HCT116 (cell line): Measurements from ENCODE around the gene KIF1A. TPM values are rescaled to one million over a fixed set of nuclear protein-coding genes. Genes with fewer than 3 reads are reported as not detected.

Experiments
- ATAC-seq: fragments of 200-7000 bp; cut with Tn5 transposase; 2 replicates; pipeline ENCODE4 v1.9.1; 2020; ENCODE audit warnings: mild to moderate bottlenecking, moderate library complexity
- BruUV-seq: library from RNA; stranded (reverse); fragments of 400-500 nt; replicated peaks from 2 replicates; lab custom pipeline; 2021; lab: Mats Ljungman, UMichigan
- CTCF ChIA-PET: fragments of 300-600 bp; sonication (Branson Sonifier 250); formaldehyde crosslinking; loops from one replicate; lab custom pipeline; 2021; ENCODE audit warnings: antibody characterized with exemption; lab: Charles Lee
- POLR2A ChIA-PET: fragments of 300-600, 350-600 bp; sonication (Branson Sonifier 250); formaldehyde crosslinking; loops from one replicate; lab custom pipeline; 2021; ENCODE audit warnings: antibody characterized with exemption; lab: Charles Lee
- RAD21 ChIA-PET, 2 experiments: fragments of 300-600 bp; sonication (Branson Sonifier 250); formaldehyde crosslinking; loops; one replicate each; lab custom pipeline; 2023; ENCODE audit warnings: low total read pairs in 2 of 2; ENCODE audit not compliant: uncharacterized antibody in 2 of 2, unreplicated experiment in 2 of 2, low non-redundant PET in 1 of 2; lab: Charles Lee
- DNase-seq: peaks from one replicate; pipeline ENCODE4 v3.0.0-alpha.2; 2010; ENCODE audit warnings: low read depth, low spot score
- H2AFZ ChIP-seq: fragments of 200-600 bp; shearing (Covaris generic), sonication (generic); 2 replicates; pipeline ENCODE4 v1.6.1; 2017; ENCODE audit warnings: low read depth, mixed run types, mixed read lengths, antibody characterized with exemption, low read length; ENCODE audit not compliant: poor library complexity, severe bottlenecking
- H3K27ac ChIP-seq: 2 replicates; pipeline ENCODE4 v1.5.1; 2012; ENCODE audit warnings: low read depth, low read length
- H3K27me3 ChIP-seq: fragments of 200-600 bp; sonication (generic); 2 replicates; pipeline ENCODE4 v1.6.1; 2016; ENCODE audit warnings: mixed run types, low read length, mixed read lengths; ENCODE audit not compliant: insufficient read depth
- H3K36me3 ChIP-seq, 2 experiments: fragments of 200-500 bp in 1 of 2; fragments of 200-600 bp in 1 of 2; sonication (Bioruptor generic) in 1 of 2; sonication (generic) in 1 of 2; 2 replicates each; pipeline versions ENCODE4 v1.5.1 to v1.6.1; 2014 to 2016; ENCODE audit warnings: low read length in 2 of 2, inconsistent platforms in 1 of 2, mixed read lengths in 1 of 2, mixed run types in 1 of 2; ENCODE audit not compliant: insufficient read depth in 2 of 2, control insufficient read depth in 1 of 2
- H3K4me1 ChIP-seq, 2 experiments: fragments of 200-600 bp in 1 of 2; sonication (generic) in 1 of 2; 2 replicates each; pipeline versions ENCODE4 v1.5.1 to v1.6.1; 2012 to 2017; ENCODE audit warnings: low read length in 2 of 2, inconsistent platforms in 1 of 2, mild to moderate bottlenecking in 1 of 2, mixed read lengths in 1 of 2, mixed run types in 1 of 2, moderate library complexity in 1 of 2; ENCODE audit not compliant: insufficient read depth in 2 of 2, control insufficient read depth in 1 of 2
- H3K4me2 ChIP-seq: fragments of 200-600 bp; sonication (generic); 2 replicates; pipeline ENCODE4 v1.6.1; 2017; ENCODE audit warnings: mixed run types, low read length, mixed read lengths
- H3K4me3 ChIP-seq, 2 experiments: fragments of 200-600 bp in 1 of 2; sonication (generic) in 1 of 2; replicated peaks in 1 of 2; 2 replicates each; pipeline ENCODE4 v1.5.1; 2011 to 2016; ENCODE audit warnings: low read length in 2 of 2, control low read depth in 1 of 2, low read depth in 1 of 2, mild to moderate bottlenecking in 1 of 2, mixed read lengths in 1 of 2, mixed run types in 1 of 2
- H3K79me2 ChIP-seq: fragments of 200-600 bp; sonication (generic); 2 replicates; pipeline ENCODE4 v1.6.1; 2017; ENCODE audit warnings: mild to moderate bottlenecking, mixed run types, low read length, moderate library complexity, mixed read lengths; ENCODE audit not compliant: insufficient read depth
- H3K9ac ChIP-seq: fragments of 200-600 bp; sonication (generic); 2 replicates; pipeline ENCODE4 v1.6.1; 2016; ENCODE audit warnings: low read length, mixed read lengths
- H3K9me2 ChIP-seq: fragments of 200-600 bp; sonication (generic), shearing (Covaris generic); 2 replicates; pipeline ENCODE4 v1.6.1; 2017; ENCODE audit warnings: mixed run types, mild to moderate bottlenecking, moderate library complexity; ENCODE audit not compliant: insufficient read depth
- H3K9me3 ChIP-seq, 2 experiments: fragments of 200-500 bp in 1 of 2; fragments of 200-600 bp in 1 of 2; sonication (Bioruptor generic) in 1 of 2; sonication (generic) in 1 of 2; 2 replicates each; pipeline ENCODE4 v1.6.1; 2014 to 2017; ENCODE audit warnings: low read length in 2 of 2, mixed read lengths in 2 of 2, inconsistent platforms in 1 of 2, low read depth in 1 of 2, mild to moderate bottlenecking in 1 of 2, mixed run types in 1 of 2, moderate library complexity in 1 of 2; ENCODE audit not compliant: control insufficient read depth in 1 of 2, insufficient read depth in 1 of 2
- H4K20me1 ChIP-seq: fragments of 200-600 bp; sonication (generic), shearing (Covaris generic); 2 replicates; pipeline ENCODE4 v1.6.1; 2017; ENCODE audit warnings: mixed run types, mild to moderate bottlenecking, moderate library complexity; ENCODE audit not compliant: insufficient read depth
- ATF3 ChIP-seq: IDR thresholded peaks from 2 replicates; pipeline ENCODE4 v1.6.1; 2012
- CBX3 ChIP-seq: IDR thresholded peaks from 2 replicates; pipeline ENCODE4 v1.6.1; 2012; ENCODE audit warnings: low read depth
- CEBPB ChIP-seq: IDR thresholded peaks from 2 replicates; pipeline ENCODE4 v1.6.1; 2012; ENCODE audit warnings: low read depth
- ELF1 ChIP-seq: IDR thresholded peaks from 2 replicates; pipeline ENCODE4 v1.6.1; 2012; ENCODE audit warnings: low read depth, borderline replicate concordance
- EZH2 ChIP-seq: fragments of 200-600 bp; sonication (generic); IDR thresholded peaks from 2 replicates; pipeline ENCODE4 v1.6.1; 2017; ENCODE audit warnings: antibody characterized with exemption, mixed run types
- EZH2phosphoT487 ChIP-seq: fragments of 200-600 bp; IDR thresholded peaks from 2 replicates; pipeline ENCODE4 v1.6.1; 2018; ENCODE audit warnings: antibody characterized with exemption, borderline replicate concordance
- FOSL1 ChIP-seq: IDR thresholded peaks from 2 replicates; pipeline ENCODE4 v1.6.1; 2012; ENCODE audit warnings: low read depth
- RAD21 ChIP-seq: IDR thresholded peaks from 2 replicates; pipeline ENCODE4 v1.6.1; 2012; ENCODE audit warnings: low read depth, mild to moderate bottlenecking
- SIN3A ChIP-seq: IDR thresholded peaks from 2 replicates; pipeline ENCODE4 v1.6.1; 2012; ENCODE audit warnings: low read depth
- SP1 ChIP-seq: IDR thresholded peaks from 2 replicates; pipeline ENCODE4 v1.6.1; 2012; ENCODE audit warnings: low read depth
- SRF ChIP-seq: IDR thresholded peaks from 2 replicates; pipeline ENCODE4 v1.6.1; 2012; ENCODE audit warnings: low read depth
- YY1 ChIP-seq: IDR thresholded peaks from 2 replicates; pipeline ENCODE4 v1.6.1; 2011; ENCODE audit warnings: low read length, low read depth, moderate library complexity, mild to moderate bottlenecking; ENCODE audit not compliant: insufficient replicate concordance; ENCODE audit errors: extremely low read depth
- ZFX ChIP-seq: fragments of 450-650 bp; IDR thresholded peaks from 2 replicates; pipeline ENCODE4 v1.6.1; 2017
- intact Hi-C: fragments of 100-400 bp; cut with micrococcal nuclease; formaldehyde crosslinking; loops from 2 replicates; pipeline ENCODE4 v1.10.0; 2022
- total RNA-seq: library from RNA; stranded (reverse); gene quantifications from one replicate; pipeline ENCODE4 v1.2.1, GENCODE V29; 2021; ENCODE audit not compliant: unreplicated experiment
- TF ChIP-seq, protein P1 (sequence below), 3 experiments: fragments of 200-600 bp in 1 of 3; sonication (generic) in 1 of 3; IDR thresholded peaks in 2 of 3; conservative IDR thresholded peaks in 1 of 3; 2 replicates each; pipeline ENCODE4 v1.5.1; 2012 to 2017; ENCODE audit warnings: low read depth in 2 of 3, low read length in 2 of 3, antibody characterized with exemption in 1 of 3, borderline replicate concordance in 1 of 3, control low read depth in 1 of 3, mild to moderate bottlenecking in 1 of 3, mixed read lengths in 1 of 3, mixed run types in 1 of 3, moderate library complexity in 1 of 3; ENCODE audit not compliant: insufficient read depth in 1 of 3
- TF ChIP-seq, protein P2 (sequence below): IDR thresholded peaks from 2 replicates; pipeline ENCODE4 v1.6.1; 2012; ENCODE audit warnings: low read depth

Gene KIF1A
- total RNA-seq, 1 experiment from 2014 or later, result 0.27 TPM

DNA sequence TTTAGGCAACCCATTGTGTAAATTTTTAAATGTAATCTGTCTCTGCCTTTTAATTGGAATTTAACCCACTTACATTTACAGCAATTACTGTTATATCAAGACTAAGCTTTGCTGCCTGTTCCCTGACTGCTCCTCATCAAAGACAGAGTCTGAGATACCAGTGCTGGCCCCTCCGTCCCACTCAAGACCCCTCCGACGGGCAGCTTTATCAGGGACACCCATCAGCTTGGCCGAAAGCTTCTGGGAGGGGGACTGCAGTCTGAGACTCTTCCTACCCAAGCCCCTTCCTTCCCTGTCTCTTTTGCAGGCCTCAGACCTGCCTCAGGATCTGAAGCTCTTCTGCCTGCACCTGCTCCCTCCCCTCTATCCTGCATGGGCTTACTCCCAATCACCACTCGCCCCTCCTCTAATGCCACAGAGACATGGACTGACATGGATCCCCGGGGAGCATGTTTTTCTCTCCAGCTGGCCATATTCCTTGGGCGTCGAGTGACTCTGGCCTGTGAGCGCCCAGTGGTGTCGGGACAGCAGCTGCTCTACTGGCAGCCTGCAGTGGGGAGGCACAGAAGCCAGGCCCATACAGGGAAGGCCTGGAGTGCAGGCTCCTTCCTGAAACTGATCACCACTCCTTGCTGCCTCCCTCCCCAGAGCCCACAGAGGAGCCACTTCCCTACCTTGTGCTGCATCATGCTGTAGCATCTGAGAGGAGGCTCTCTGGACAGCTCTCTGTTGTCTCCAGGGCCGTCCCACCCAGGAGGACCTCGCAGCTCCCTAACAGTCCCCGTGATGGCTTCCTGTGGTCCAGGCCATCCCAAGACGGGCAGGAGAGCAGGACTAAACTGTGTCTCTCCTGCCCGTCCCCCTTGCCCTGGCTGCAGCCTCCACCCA lies 3.7 kb upstream of the KIF1A start (continued):
- no peak for TF ChIP-seq EZH2
- TF ChIP-seq ZFX, result no peak
- TF ChIP-seq YY1, result no peak
- TF ChIP-seq RAD21, result no peak
- TF ChIP-seq ATF3, result no peak
- TF ChIP-seq SRF, result no peak
- TF ChIP-seq, protein P1, sequence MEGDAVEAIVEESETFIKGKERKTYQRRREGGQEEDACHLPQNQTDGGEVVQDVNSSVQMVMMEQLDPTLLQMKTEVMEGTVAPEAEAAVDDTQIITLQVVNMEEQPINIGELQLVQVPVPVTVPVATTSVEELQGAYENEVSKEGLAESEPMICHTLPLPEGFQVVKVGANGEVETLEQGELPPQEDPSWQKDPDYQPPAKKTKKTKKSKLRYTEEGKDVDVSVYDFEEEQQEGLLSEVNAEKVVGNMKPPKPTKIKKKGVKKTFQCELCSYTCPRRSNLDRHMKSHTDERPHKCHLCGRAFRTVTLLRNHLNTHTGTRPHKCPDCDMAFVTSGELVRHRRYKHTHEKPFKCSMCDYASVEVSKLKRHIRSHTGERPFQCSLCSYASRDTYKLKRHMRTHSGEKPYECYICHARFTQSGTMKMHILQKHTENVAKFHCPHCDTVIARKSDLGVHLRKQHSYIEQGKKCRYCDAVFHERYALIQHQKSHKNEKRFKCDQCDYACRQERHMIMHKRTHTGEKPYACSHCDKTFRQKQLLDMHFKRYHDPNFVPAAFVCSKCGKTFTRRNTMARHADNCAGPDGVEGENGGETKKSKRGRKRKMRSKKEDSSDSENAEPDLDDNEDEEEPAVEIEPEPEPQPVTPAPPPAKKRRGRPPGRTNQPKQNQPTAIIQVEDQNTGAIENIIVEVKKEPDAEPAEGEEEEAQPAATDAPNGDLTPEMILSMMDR (IDR thresholded peaks at IDR 0.05 in 2 of 3, conservative IDR thresholded peaks at IDR 0.05 in 1 of 3; ENCODE audit: borderline replicate concordance in 1 of 3, insufficient read depth in 1 of 3, low read depth in 2 of 3, low read length in 2 of 3), result no peak
- no peak for TF ChIP-seq CEBPB
- TF ChIP-seq CBX3, result no peak
- TF ChIP-seq SIN3A, result no peak
- no peak for TF ChIP-seq EZH2phosphoT487

DNA sequence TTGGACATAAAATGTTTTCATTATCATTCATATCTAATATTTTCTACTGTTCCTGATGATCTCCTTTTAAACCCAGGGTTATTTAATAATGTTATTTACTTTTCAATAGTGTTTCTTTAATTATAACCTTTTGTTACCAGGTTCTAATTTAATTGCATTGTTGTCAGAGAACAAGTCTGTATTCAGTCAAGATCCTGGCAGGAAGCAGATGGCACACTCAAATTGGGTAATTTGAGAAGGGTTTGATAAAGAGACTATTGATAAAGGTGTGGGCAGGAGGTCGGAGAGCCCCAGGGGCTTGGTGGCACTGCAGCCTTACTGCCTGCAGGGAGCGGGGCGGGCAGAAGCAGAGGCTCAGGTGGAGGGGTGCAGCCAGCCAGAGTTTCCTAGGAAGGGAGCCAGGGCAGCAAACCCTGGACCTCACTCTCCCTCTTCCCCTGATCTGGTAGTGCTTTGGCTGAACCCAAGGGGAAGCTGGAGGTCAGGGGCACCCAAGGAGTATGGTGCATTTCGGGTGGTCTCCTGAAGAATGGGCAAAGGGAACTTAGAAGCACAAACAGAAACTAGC lies 2.3 kb upstream of the KIF1A start:
- H3K9me3 ChIP-seq, result no peaks in the 10 kb centered on the region
- ATAC-seq (no peak), DNase-seq (no peak)
- TF ChIP-seq, protein P2, sequence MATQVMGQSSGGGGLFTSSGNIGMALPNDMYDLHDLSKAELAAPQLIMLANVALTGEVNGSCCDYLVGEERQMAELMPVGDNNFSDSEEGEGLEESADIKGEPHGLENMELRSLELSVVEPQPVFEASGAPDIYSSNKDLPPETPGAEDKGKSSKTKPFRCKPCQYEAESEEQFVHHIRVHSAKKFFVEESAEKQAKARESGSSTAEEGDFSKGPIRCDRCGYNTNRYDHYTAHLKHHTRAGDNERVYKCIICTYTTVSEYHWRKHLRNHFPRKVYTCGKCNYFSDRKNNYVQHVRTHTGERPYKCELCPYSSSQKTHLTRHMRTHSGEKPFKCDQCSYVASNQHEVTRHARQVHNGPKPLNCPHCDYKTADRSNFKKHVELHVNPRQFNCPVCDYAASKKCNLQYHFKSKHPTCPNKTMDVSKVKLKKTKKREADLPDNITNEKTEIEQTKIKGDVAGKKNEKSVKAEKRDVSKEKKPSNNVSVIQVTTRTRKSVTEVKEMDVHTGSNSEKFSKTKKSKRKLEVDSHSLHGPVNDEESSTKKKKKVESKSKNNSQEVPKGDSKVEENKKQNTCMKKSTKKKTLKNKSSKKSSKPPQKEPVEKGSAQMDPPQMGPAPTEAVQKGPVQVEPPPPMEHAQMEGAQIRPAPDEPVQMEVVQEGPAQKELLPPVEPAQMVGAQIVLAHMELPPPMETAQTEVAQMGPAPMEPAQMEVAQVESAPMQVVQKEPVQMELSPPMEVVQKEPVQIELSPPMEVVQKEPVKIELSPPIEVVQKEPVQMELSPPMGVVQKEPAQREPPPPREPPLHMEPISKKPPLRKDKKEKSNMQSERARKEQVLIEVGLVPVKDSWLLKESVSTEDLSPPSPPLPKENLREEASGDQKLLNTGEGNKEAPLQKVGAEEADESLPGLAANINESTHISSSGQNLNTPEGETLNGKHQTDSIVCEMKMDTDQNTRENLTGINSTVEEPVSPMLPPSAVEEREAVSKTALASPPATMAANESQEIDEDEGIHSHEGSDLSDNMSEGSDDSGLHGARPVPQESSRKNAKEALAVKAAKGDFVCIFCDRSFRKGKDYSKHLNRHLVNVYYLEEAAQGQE, result no peak
- TF ChIP-seq CBX3 (no peak), CEBPB (no peak), FOSL1 (no peak), SP1 (no peak), ELF1 (no peak)
- H3K9ac ChIP-seq, result no peak overlapping the region
- intact Hi-C loops, result no loop called here
- no peak overlapping the region for H3K4me3 ChIP-seq
- H4K20me1 ChIP-seq, result no peaks in the 10 kb centered on the region
- no peaks in the 10 kb centered on the region for H3K79me2 ChIP-seq
- H3K27me3 ChIP-seq, result no peaks in the 10 kb centered on the region
- H3K9me2 ChIP-seq, result no peaks in the 10 kb centered on the region
- H3K36me3 ChIP-seq, result no peaks in the 10 kb centered on the region
- RAD21 ChIA-PET, result no interaction called here
- no peaks in the 10 kb centered on the region for H3K4me1 ChIP-seq
- BruUV-seq, result no TSS peak
- H2AFZ ChIP-seq, result no peak overlapping the region
- POLR2A ChIA-PET, result no interaction called here
- H3K27ac ChIP-seq, result no peak overlapping the region
- no peak overlapping the region for H3K4me2 ChIP-seq
- CTCF ChIA-PET, result no interaction called here
